Heart left ventricle (tissue), 16 donors: ENCODE data around the gene IL17RA. TPM values are rescaled to one million over a fixed set of nuclear protein-coding genes. Genes with fewer than 3 reads are reported as not detected.
A peak's percentile ranks its signal among the peaks of the same experiment; 100 is the strongest.

Source experiments
- ATAC-seq, 4 donors: fragments of 200-7000 bp; cut with Tn5 transposase; one replicate each; pipeline ENCODE4 v1.9.1; 2020 to 2022; ENCODE audit warnings: moderate library complexity in 4 of 4, mild to moderate bottlenecking in 3 of 4, moderate number of reproducible peaks in 1 of 4
- DNase-seq, 5 donors: peaks; one replicate each; pipeline ENCODE4 v3.0.0-alpha.2; 2020
- H3K27ac ChIP-seq, 12 donors: fragments of 200-600 bp; sonication (generic) in 4 of 12; one replicate each; pipeline versions ENCODE4 v1.5.0 to v1.8.0; 2016 to 2022; ENCODE audit warnings: mild to moderate bottlenecking in 2 of 12
- H3K27me3 ChIP-seq, 9 donors: fragments of 200-600 bp; sonication (generic) in 2 of 9; one replicate each; pipeline versions ENCODE4 v1.5.1 to v1.8.0; 2016 to 2022; ENCODE audit warnings: mild to moderate bottlenecking in 3 of 9
- H3K36me3 ChIP-seq, 9 donors: fragments of 200-600 bp; sonication (generic) in 2 of 9; one replicate each; pipeline versions ENCODE4 v1.5.0 to v1.8.0; 2018 to 2022; ENCODE audit warnings: mild to moderate bottlenecking in 2 of 9
- H3K4me1 ChIP-seq, 12 donors: fragments of 200-600 bp; sonication (generic) in 4 of 12; one replicate each; pipeline versions ENCODE4 v1.5.0 to v1.8.0; 2016 to 2022; ENCODE audit warnings: mild to moderate bottlenecking in 3 of 12
- H3K4me3 ChIP-seq, 12 donors: fragments of 200-600 bp; sonication (generic) in 4 of 12; one replicate each; pipeline versions ENCODE4 v1.5.0 to v1.8.0; 2017 to 2022; ENCODE audit warnings: mild to moderate bottlenecking in 9 of 12, moderate library complexity in 4 of 12
- H3K9me3 ChIP-seq, 12 donors: fragments of 200-600 bp; sonication (generic) in 4 of 12; one replicate each; pipeline versions ENCODE4 v1.5.0 to v1.8.0; 2016 to 2022; ENCODE audit warnings: mild to moderate bottlenecking in 1 of 12
- CTCF ChIP-seq, 12 donors: fragments of 200-600 bp; sonication (generic) in 4 of 12; IDR thresholded peaks; one replicate each; pipeline versions ENCODE4 v1.5.0 to v1.8.0; 2018 to 2022; ENCODE audit warnings: antibody characterized with exemption in 12 of 12, mild to moderate bottlenecking in 5 of 12
- POLR2A ChIP-seq, 2 donors: fragments of 450-650 bp; IDR thresholded peaks; one replicate each; pipeline ENCODE4 v1.6.1; 2017; ENCODE audit warnings: antibody characterized with exemption in 2 of 2, mild to moderate bottlenecking in 2 of 2, moderate library complexity in 2 of 2
- WGBS, 4 donors: extraction: QIAGEN DNeasy Blood & Tissue Kit in 2 of 4; methylation state at CpG; one replicate each; pipeline versions ENCODE4 v1.1.5 to v1.1.7; 2013 to 2018; 5-methylcytosine and 5-hydroxymethylcytosine counted together
- intact Hi-C, 10 donors: fragments of 100-400 bp; cut with DNase I; formaldehyde crosslinking; loops; one replicate each; pipeline versions ENCODE4 v1.11.1 to v1.14.2; 2022
- polyA plus RNA-seq, 2 donors: library from polyadenylated mRNA; stranded (reverse); fragments of 200-250 nt; gene quantifications; one replicate each; pipeline ENCODE4 v1.2.3, GENCODE V29; 2013
- total RNA-seq, 9 donors: library from RNA; depleted of rRNA in 2 of 9; stranded (reverse); fragments of >200 nt in 2 of 9; fragmentation: NEBNext Ultra II Directional in 3 of 9; extraction: Animal tissue kit (Norgen Biotek cat#: 25700) in 3 of 9; gene quantifications; one replicate each; pipeline versions ENCODE4 v1.1.0 to v1.2.4, GENCODE V29; 2016 to 2023
- donor health status: ischemic (EF 13 %, LVEDD 7.1; RV severe dilation, severe dysfunction).
- donor health status: healthy with polysubstance abuse.
- donor health status: DM: no; HTN: yes; CAD: no.
- donor health status: DM: no; HTN: no; CAD: no.
- donor health status: ischemic (EF 25% LVEDD 6.9; RV normal size, moderate dysfunction).
- donor health status: ischemic (EF 25% LVEDD 5.7; RV mildly dilated, moderate dysfunction).
- donor health status: healthy.
- donor health status: DM: yes; HTN: yes; CAD: no.
- donor health status: ischemic (EF 35%, LVEDD 5.7; RV mildly dilated, moderate dysfunction).
- donor health status: nonischemic (EF 11% LVEDD 7.7; RV severe dilation, severe dysfunction).
- donor health status: DM: yes; HTN: yes; CAD: no.
- donor health status: PGD.
- donor health status: ischemic (EF 29% LVEDD 5.4; RV normal size, mild dysfunction).
- donor health status: nonischemic (EF 23%, LVEDD 6.1; RV moderate dilation, normal function).

IL17RA gene
- total and polyA plus RNA-seq, 11 donors = 3.1 to 23.1 (median 8.8) TPM

GRCh38 chr22:17098379-17098819 is 13.6 kb downstream of the IL17RA start:
- Histone ChIP-seq H3K4me3 (no peak overlapping the region), H3K4me1 (peaks cover 0 to 92% (median 0%) of the 10 kb centered on the region in 12 donors), H3K9me3 (no peaks in the 10 kb centered on the region), H3K27ac (peak overlapping the region in 1 of 12 donors; percentile 85), H3K36me3 (peaks cover 0 to 67% (median 59%) of the 10 kb centered on the region in 9 donors), H3K27me3 (no peaks in the 10 kb centered on the region)
- peak in 3 of 4 donors; percentile 65 to 83 (median 71) for ATAC-seq
- TF ChIP-seq POLR2A (IDR thresholded peaks at IDR 0.05) = no peak
- no peak for TF ChIP-seq CTCF (IDR thresholded peaks at IDR 0.05)
- intact Hi-C loops = loop anchor here in 1 of 10 donors (10.0 kb wide), 1 partner anchor 46 kb away; no protein-coding TSS in a partner anchor
- DNase-seq = no peak
- 69 to 79% (median 74%) methylated on average over 7 of the region's 7 CpGs for WGBS, 4 donors

GRCh38 chr22:17100621-17101020 is 15.8 kb downstream of the IL17RA start:
- H3K36me3 ChIP-seq = peaks cover 0 to 82% (median 74%) of the 10 kb centered on the region in 9 donors
- no peak for ATAC-seq
- TF ChIP-seq CTCF (IDR thresholded peaks at IDR 0.05) (no peak), POLR2A (IDR thresholded peaks at IDR 0.05) (no peak)
- no peak overlapping the region for H3K4me3 ChIP-seq
- H3K9me3 ChIP-seq = no peaks in the 10 kb centered on the region
- intact Hi-C loops = no loop called here
- 77 to 85% (median 84%) methylated on average over 5 to 6 of the region's 6 CpGs for WGBS, 4 donors
- DNase-seq = no peak
- H3K4me1 ChIP-seq = peaks cover 0 to 90% (median 0%) of the 10 kb centered on the region in 12 donors
- H3K27me3 ChIP-seq = no peaks in the 10 kb centered on the region
- H3K27ac ChIP-seq = peak overlapping the region in 1 of 12 donors; percentile 15

- no peak for ATAC-seq
- peaks cover 0 to 92% (median 83%) of the 10 kb centered on the region in 9 donors for H3K36me3 ChIP-seq
- no peaks in the 10 kb centered on the region for H3K27me3 ChIP-seq
- DNase-seq = no peak
- TF ChIP-seq CTCF (IDR thresholded peaks at IDR 0.05) (no peak), POLR2A (IDR thresholded peaks at IDR 0.05) (no peak)
- H3K9me3 ChIP-seq = no peaks in the 10 kb centered on the region
- H3K4me3 ChIP-seq = no peak overlapping the region
- H3K4me1 ChIP-seq = peaks cover 0 to 90% (median 0%) of the 10 kb centered on the region in 12 donors
- intact Hi-C loops = no loop called here
- H3K27ac ChIP-seq = peak overlapping the region in 1 of 12 donors; percentile 32
- 87 to 96% (median 89%) methylated on average over 13 to 14 of the region's 14 CpGs for WGBS, 4 donors
Observed at GRCh38 chr22:17101475-17102296, 16.9 kb downstream of the IL17RA start.

GRCh38 chr22:17102297-17102667 is 17.5 kb downstream of the IL17RA start:
- Histone ChIP-seq H3K27ac (peak overlapping the region in 1 of 12 donors; percentile 32), H3K27me3 (no peaks in the 10 kb centered on the region), H3K36me3 (peaks cover 0 to 92% (median 87%) of the 10 kb centered on the region in 9 donors), H3K4me1 (peaks cover 0 to 86% (median 0%) of the 10 kb centered on the region in 12 donors), H3K9me3 (no peaks in the 10 kb centered on the region), H3K4me3 (no peak overlapping the region)
- 87 to 95% (median 92%) methylated on average over 7 of the region's 7 CpGs for WGBS, 4 donors
- no peak for DNase-seq
- intact Hi-C loops = no loop called here
- ATAC-seq = no peak
- TF ChIP-seq CTCF (IDR thresholded peaks at IDR 0.05) = no peak
- no peak for TF ChIP-seq POLR2A (IDR thresholded peaks at IDR 0.05)
